K562 (cell line): Measurements from ENCODE around the gene FRMD3. TPM values are rescaled to one million over a fixed set of nuclear protein-coding genes. Genes with fewer than 3 reads are reported as not detected.

Source experiments
- ATAC-seq: fragments of 200-7000 bp; cut with Tn5 transposase; 3 replicates; pipeline ENCODE4 v1.9.1; 2020; ENCODE audit warnings: moderate library complexity
- BruUV-seq: library from RNA; stranded (reverse); fragments of 400-500 nt; replicated peaks from 2 replicates; lab custom pipeline; 2021; lab: Mats Ljungman, UMichigan
- CTCF ChIA-PET: fragments of 300-600 bp; formaldehyde crosslinking; extraction: SDS; loops from one replicate; lab custom pipeline; 2021; ENCODE audit warnings: low intra/inter-chr PET ratio; lab: Yijun Ruan, JAX
- POLR2A ChIA-PET: fragments of 300-600, 350-650 bp; sonication (Branson Sonifier 250); formaldehyde crosslinking; extraction: SDS; loops from one replicate; lab custom pipeline; 2021; ENCODE audit warnings: antibody characterized with exemption, inconsistent platforms; lab: Yijun Ruan, JAX
- DNase-seq, 4 experiments: peaks; one replicate each; pipeline versions ENCODE4 v3.0.0 to v3.0.0-alpha.2; 2011 to 2018; ENCODE audit warnings: low spot score in 3 of 4, mixed read lengths in 3 of 4; ENCODE audit errors: extremely low read depth in 1 of 4
- FAIRE-seq: peaks from 2 replicates; lab custom pipeline; 2011; peaks lifted over from hg19 to GRCh38; lab: Jason Lieb, UNC
- H2AFZ ChIP-seq: 2 replicates; pipeline ENCODE4 v1.6.0; 2011; ENCODE audit warnings: low read depth, low read length, control low read depth, inconsistent platforms
- H3K27ac ChIP-seq: fragments of 200-600 bp; 3 replicates; pipeline ENCODE4 v1.8.0; 2011; ENCODE audit warnings: low read depth, mild to moderate bottlenecking, control low read depth, inconsistent platforms, low read length, moderate library complexity, mixed read lengths; ENCODE audit errors: extremely low read depth
- H3K27me3 ChIP-seq, 2 experiments: fragments of 300-600 bp in 1 of 2; 2 replicates in 1 of 2; 3 replicates in 1 of 2; pipeline versions ENCODE4 v1.6.0 to v1.8.0; 2011; ENCODE audit warnings: inconsistent platforms in 2 of 2, low read length in 2 of 2, mild to moderate bottlenecking in 1 of 2, mixed read lengths in 1 of 2, moderate library complexity in 1 of 2; ENCODE audit not compliant: control insufficient read depth in 2 of 2, insufficient read depth in 2 of 2
- H3K36me3 ChIP-seq: fragments of 300-600 bp; 3 replicates; pipeline ENCODE4 v1.8.0; 2011; ENCODE audit warnings: mild to moderate bottlenecking, low read length, inconsistent platforms; ENCODE audit not compliant: control insufficient read depth, insufficient read depth
- H3K4me1 ChIP-seq, 2 experiments: fragments of 200-600 bp in 1 of 2; replicated peaks in 1 of 2; 2 replicates in 1 of 2; 3 replicates in 1 of 2; pipeline versions ENCODE4 v1.5.1 to v1.8.0; 2011; ENCODE audit warnings: inconsistent platforms in 2 of 2, low read length in 2 of 2, mild to moderate bottlenecking in 1 of 2, mixed read lengths in 1 of 2, moderate library complexity in 1 of 2; ENCODE audit not compliant: control insufficient read depth in 2 of 2, insufficient read depth in 2 of 2
- H3K4me2 ChIP-seq: 2 replicates; pipeline ENCODE4 v1.6.1; 2011; ENCODE audit warnings: low read length, control low read depth, inconsistent platforms, mixed read lengths; ENCODE audit not compliant: insufficient read depth
- H3K4me3 ChIP-seq: fragments of 200-600 bp; sonication (generic), shearing (Covaris generic); 2 replicates; pipeline ENCODE4 v1.5.1; 2016; ENCODE audit warnings: control low read depth, inconsistent platforms
- H3K79me2 ChIP-seq: fragments of 200-600 bp; 3 replicates; pipeline ENCODE4 v1.8.0; 2011; ENCODE audit warnings: low read length, inconsistent platforms; ENCODE audit not compliant: control insufficient read depth, insufficient read depth
- H3K9ac ChIP-seq, 2 experiments: 2 replicates each; pipeline versions ENCODE4 v1.6.0 to v1.6.1; 2011; ENCODE audit warnings: low read depth in 2 of 2, low read length in 2 of 2, control low read depth in 1 of 2, inconsistent platforms in 1 of 2, mild to moderate bottlenecking in 1 of 2, mixed read lengths in 1 of 2; ENCODE audit not compliant: insufficient read depth in 1 of 2
- H3K9me1 ChIP-seq: one replicate; pipeline ENCODE4 v1.6.0; 2011; ENCODE audit warnings: inconsistent platforms, mild to moderate bottlenecking, low read length, moderate library complexity; ENCODE audit not compliant: control insufficient read depth, insufficient read depth
- H3K9me3 ChIP-seq: replicated peaks from 2 replicates; pipeline ENCODE4 v1.5.1; 2011; ENCODE audit warnings: low read depth, low read length, inconsistent platforms; ENCODE audit not compliant: control insufficient read depth, insufficient read depth
- H4K20me1 ChIP-seq: replicated peaks from 2 replicates; pipeline ENCODE4 v1.6.1; 2011; ENCODE audit warnings: low read length, inconsistent platforms, mixed read lengths; ENCODE audit not compliant: control insufficient read depth, insufficient read depth
- CBX2 ChIP-seq: fragments of 200-600 bp; sonication (generic); IDR thresholded peaks from one replicate; pipeline ENCODE4 v1.6.1; 2012; ENCODE audit warnings: mild to moderate bottlenecking, low read length, inconsistent platforms; ENCODE audit not compliant: insufficient read depth, poor library complexity, severe bottlenecking
- CBX8 ChIP-seq: fragments of 200-600 bp; sonication (generic); IDR thresholded peaks from 2 replicates; pipeline ENCODE4 v1.6.1; 2012; ENCODE audit warnings: borderline replicate concordance, mixed run types, low read depth, mild to moderate bottlenecking, moderate library complexity, mixed read lengths, low read length, control low read depth, inconsistent platforms; ENCODE audit not compliant: poor library complexity, severe bottlenecking; ENCODE audit errors: extremely low read depth
- HINFP ChIP-seq: fragments of 450-650 bp; conservative IDR thresholded peaks from 2 replicates; pipeline ENCODE4 v1.6.1; 2016; ENCODE audit warnings: missing genetic modification characterization, low read depth, mild to moderate bottlenecking, control low read depth, missing compliant biosample characterization
- KAT7 ChIP-seq: sonication (generic); formaldehyde crosslinking; IDR thresholded peaks from 2 replicates; pipeline ENCODE4 v1.8.0; 2022; ENCODE audit warnings: missing genetic modification reagents, mild to moderate bottlenecking, borderline replicate concordance
- NCOR1 ChIP-seq: fragments of 450-650 bp; IDR thresholded peaks from 2 replicates; pipeline ENCODE4 v1.6.1; 2016; ENCODE audit warnings: mild to moderate bottlenecking, moderate library complexity
- STAT5B ChIP-seq: fragments of 250-450 bp; sonication (Bioruptor Pico); IDR thresholded peaks from 2 replicates; pipeline ENCODE4 v1.8.0; 2021; ENCODE audit warnings: mild to moderate bottlenecking, inconsistent platforms
- TSHZ1 ChIP-seq: fragments of 250-450 bp; sonication (Bioruptor Pico); IDR thresholded peaks from 2 replicates; pipeline ENCODE4 v1.4.0; 2020; ENCODE audit warnings: mild to moderate bottlenecking, moderate library complexity
- ZBED1 ChIP-seq: IDR thresholded peaks from 2 replicates; pipeline ENCODE4 v1.6.1; 2014
- WGBS: fragments of 100-300 bp; shearing (Covaris generic); methylation state at CpG from one replicate; pipeline ENCODE4 v1.1.6; 2016; ENCODE audit warnings: low coverage, mixed read lengths; ENCODE audit not compliant: insufficient coverage; ENCODE audit errors: missing lambda C conversion rate; 5-methylcytosine and 5-hydroxymethylcytosine counted together
- in situ Hi-C: fragments of 300-500 bp; cut with MboI; formaldehyde crosslinking; loops from 4 replicates; pipeline ENCODE4 v1.15.0; 2018; ENCODE audit warnings: inconsistent platforms, mixed read lengths
- intact Hi-C: fragments of 100-400 bp; cut with micrococcal nuclease; formaldehyde crosslinking; loops from 2 replicates; pipeline ENCODE4 v1.14.2; 2022
- polyA plus RNA-seq, 8 experiments: library from polyadenylated mRNA; depleted of rRNA in 4 of 8; stranded (reverse) in 5 of 8; unstranded in 3 of 8; fragments of >200 nt; fragmentation: Nextera tagmentation in 2 of 8; fragmentation: Illumina TruSeq in 1 of 8; extraction: Ambion mirVana in 2 of 8; extraction: Trizol in 1 of 8; gene quantifications; 2 replicates each; pipeline versions ENCODE4 v1.2.1 to v1.2.3, GENCODE V29; 2011 to 2014; ENCODE audit warnings: inconsistent platforms in 1 of 8, missing spikeins in 1 of 8
- total RNA-seq, 7 experiments: library from RNA; depleted of rRNA in 6 of 7; stranded (reverse); fragments of >200 nt in 6 of 7; fragmentation: Illumina TruSeq in 2 of 7; extraction: Trizol in 2 of 7; gene quantifications; 2 replicates each; pipeline versions ENCODE4 v1.2.1 to v1.2.3, GENCODE V29; 2011 to 2021; ENCODE audit warnings: low replicate concordance in 1 of 7
- TF ChIP-seq, protein P1 (sequence below), 2 experiments: fragments of 150-350 bp in 1 of 2; IDR thresholded peaks; 2 replicates each; pipeline ENCODE4 v1.6.1; 2012 to 2016; ENCODE audit warnings: low read depth in 2 of 2, low read length in 2 of 2, mild to moderate bottlenecking in 1 of 2, moderate library complexity in 1 of 2
- TF ChIP-seq, protein P2 (sequence below): sonication (generic); formaldehyde crosslinking; IDR thresholded peaks from 2 replicates; pipeline ENCODE4 v1.8.1; 2023; ENCODE audit warnings: mild to moderate bottlenecking, missing genetic modification reagents

Gene FRMD3
- total and polyA plus RNA-seq, 9 of the 15 experiments (the other 6 are each of a cell fraction or from before 2014, with no cell fraction given): 0.09 to 0.51 (median 0.21) TPM

GRCh38 chr9:83283528-83283927, 254.7 kb downstream of the FRMD3 start:
- TF ChIP-seq ZBED1: no peak
- TF ChIP-seq KAT7: no peak
- TF ChIP-seq, protein P1, sequence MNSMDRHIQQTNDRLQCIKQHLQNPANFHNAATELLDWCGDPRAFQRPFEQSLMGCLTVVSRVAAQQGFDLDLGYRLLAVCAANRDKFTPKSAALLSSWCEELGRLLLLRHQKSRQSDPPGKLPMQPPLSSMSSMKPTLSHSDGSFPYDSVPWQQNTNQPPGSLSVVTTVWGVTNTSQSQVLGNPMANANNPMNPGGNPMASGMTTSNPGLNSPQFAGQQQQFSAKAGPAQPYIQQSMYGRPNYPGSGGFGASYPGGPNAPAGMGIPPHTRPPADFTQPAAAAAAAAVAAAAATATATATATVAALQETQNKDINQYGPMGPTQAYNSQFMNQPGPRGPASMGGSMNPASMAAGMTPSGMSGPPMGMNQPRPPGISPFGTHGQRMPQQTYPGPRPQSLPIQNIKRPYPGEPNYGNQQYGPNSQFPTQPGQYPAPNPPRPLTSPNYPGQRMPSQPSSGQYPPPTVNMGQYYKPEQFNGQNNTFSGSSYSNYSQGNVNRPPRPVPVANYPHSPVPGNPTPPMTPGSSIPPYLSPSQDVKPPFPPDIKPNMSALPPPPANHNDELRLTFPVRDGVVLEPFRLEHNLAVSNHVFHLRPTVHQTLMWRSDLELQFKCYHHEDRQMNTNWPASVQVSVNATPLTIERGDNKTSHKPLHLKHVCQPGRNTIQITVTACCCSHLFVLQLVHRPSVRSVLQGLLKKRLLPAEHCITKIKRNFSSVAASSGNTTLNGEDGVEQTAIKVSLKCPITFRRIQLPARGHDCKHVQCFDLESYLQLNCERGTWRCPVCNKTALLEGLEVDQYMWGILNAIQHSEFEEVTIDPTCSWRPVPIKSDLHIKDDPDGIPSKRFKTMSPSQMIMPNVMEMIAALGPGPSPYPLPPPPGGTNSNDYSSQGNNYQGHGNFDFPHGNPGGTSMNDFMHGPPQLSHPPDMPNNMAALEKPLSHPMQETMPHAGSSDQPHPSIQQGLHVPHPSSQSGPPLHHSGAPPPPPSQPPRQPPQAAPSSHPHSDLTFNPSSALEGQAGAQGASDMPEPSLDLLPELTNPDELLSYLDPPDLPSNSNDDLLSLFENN (IDR thresholded peaks at IDR 0.05; ENCODE audit: low read depth in 2 of 2, low read length in 2 of 2): no peak
- TF ChIP-seq NCOR1: no peak
- TF ChIP-seq CBX8: no peak
- TF ChIP-seq STAT5B (CRISPR knock-in tag): no peak
- no peak for TF ChIP-seq TSHZ1 (CRISPR knock-in tag)
- TF ChIP-seq HINFP (tag): no peak
- TF ChIP-seq, protein P2, sequence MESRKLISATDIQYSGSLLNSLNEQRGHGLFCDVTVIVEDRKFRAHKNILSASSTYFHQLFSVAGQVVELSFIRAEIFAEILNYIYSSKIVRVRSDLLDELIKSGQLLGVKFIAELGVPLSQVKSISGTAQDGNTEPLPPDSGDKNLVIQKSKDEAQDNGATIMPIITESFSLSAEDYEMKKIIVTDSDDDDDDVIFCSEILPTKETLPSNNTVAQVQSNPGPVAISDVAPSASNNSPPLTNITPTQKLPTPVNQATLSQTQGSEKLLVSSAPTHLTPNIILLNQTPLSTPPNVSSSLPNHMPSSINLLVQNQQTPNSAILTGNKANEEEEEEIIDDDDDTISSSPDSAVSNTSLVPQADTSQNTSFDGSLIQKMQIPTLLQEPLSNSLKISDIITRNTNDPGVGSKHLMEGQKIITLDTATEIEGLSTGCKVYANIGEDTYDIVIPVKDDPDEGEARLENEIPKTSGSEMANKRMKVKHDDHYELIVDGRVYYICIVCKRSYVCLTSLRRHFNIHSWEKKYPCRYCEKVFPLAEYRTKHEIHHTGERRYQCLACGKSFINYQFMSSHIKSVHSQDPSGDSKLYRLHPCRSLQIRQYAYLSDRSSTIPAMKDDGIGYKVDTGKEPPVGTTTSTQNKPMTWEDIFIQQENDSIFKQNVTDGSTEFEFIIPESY (CRISPR knock-in tag): no peak
- no peak for TF ChIP-seq CBX2
- H3K27me3 ChIP-seq: no peaks in the 10 kb centered on the region
- DNase-seq (no peak), ATAC-seq (no peak), FAIRE-seq (no peak)
- H3K27ac ChIP-seq: no peak overlapping the region
- no peaks in the 10 kb centered on the region for H3K4me1 ChIP-seq
- ChIA-PET POLR2A (no interaction called here), CTCF (no interaction called here)
- H4K20me1 ChIP-seq: no peaks in the 10 kb centered on the region
- 6% methylated on average over 2 of the region's 2 CpGs for WGBS
- H3K4me2 ChIP-seq: no peak overlapping the region
- H3K36me3 ChIP-seq: no peaks in the 10 kb centered on the region
- intact Hi-C loops: no loop called here
- no peak overlapping the region for H3K9ac ChIP-seq
- in situ Hi-C loops: no loop called here
- no peaks in the 10 kb centered on the region for H3K9me1 ChIP-seq
- no TSS peak for BruUV-seq
- no peak overlapping the region for H2AFZ ChIP-seq
- H3K79me2 ChIP-seq: no peaks in the 10 kb centered on the region
- H3K9me3 ChIP-seq: no peaks in the 10 kb centered on the region
- no peak overlapping the region for H3K4me3 ChIP-seq
